Trophoblast cell (in vitro differentiated cells and primary cell): ENCODE results near the gene NDP.
A peak's percentile ranks its signal among the peaks of the same experiment; 100 is the strongest.
"Not testable (repeated sequence)": the region's sequence is repeated elsewhere in the genome, so short reads cannot be mapped to it uniquely, and the experiment has no call there.

Source experiments
- DNase-seq, 2 donors: peaks; one replicate each; pipeline ENCODE4 v3.0.0-alpha.2; 2016
- H2AFZ ChIP-seq: 2 replicates; pipeline ENCODE4 v1.6.1; 2013; ENCODE audit warnings: low read length, moderate library complexity, mild to moderate bottlenecking; ENCODE audit not compliant: insufficient read depth, poor library complexity
- H2AK5ac ChIP-seq: 2 replicates; pipeline ENCODE4 v1.6.1; 2013; ENCODE audit warnings: mild to moderate bottlenecking, low read length
- H2BK120ac ChIP-seq: 2 replicates; pipeline ENCODE4 v1.6.1; 2013; ENCODE audit warnings: low read length, mild to moderate bottlenecking, moderate library complexity; ENCODE audit not compliant: insufficient read depth, poor library complexity
- H2BK12ac ChIP-seq: 2 replicates; pipeline ENCODE4 v1.6.1; 2013; ENCODE audit warnings: mild to moderate bottlenecking, low read length, moderate library complexity
- H2BK5ac ChIP-seq: 2 replicates; pipeline ENCODE4 v1.6.1; 2013; ENCODE audit warnings: low read length, low read depth, moderate library complexity, mild to moderate bottlenecking; ENCODE audit not compliant: poor library complexity
- H3K14ac ChIP-seq: 2 replicates; pipeline ENCODE4 v1.6.1; 2013; ENCODE audit warnings: mild to moderate bottlenecking, low read length
- H3K18ac ChIP-seq: 2 replicates; pipeline ENCODE4 v1.6.1; 2013; ENCODE audit warnings: mild to moderate bottlenecking, low read length
- H3K23ac ChIP-seq: 2 replicates; pipeline ENCODE4 v1.6.1; 2013; ENCODE audit warnings: low read length
- H3K27ac ChIP-seq: 2 replicates; pipeline ENCODE4 v1.5.1; 2013; ENCODE audit warnings: low read depth, mild to moderate bottlenecking, inconsistent platforms, low read length, moderate library complexity
- H3K27me3 ChIP-seq: 2 replicates; pipeline ENCODE4 v1.6.1; 2013; ENCODE audit warnings: inconsistent platforms, mild to moderate bottlenecking, low read length, moderate library complexity; ENCODE audit not compliant: insufficient read depth
- H3K36me3 ChIP-seq, 2 experiments: 1 replicate in 1 of 2; 2 replicates in 1 of 2; pipeline ENCODE4 v1.6.1; 2013; ENCODE audit warnings: low read length in 2 of 2, mild to moderate bottlenecking in 2 of 2, moderate library complexity in 1 of 2; ENCODE audit not compliant: insufficient read depth in 2 of 2, control insufficient read depth in 1 of 2
- H3K4ac ChIP-seq: 2 replicates; pipeline ENCODE4 v1.6.1; 2013; ENCODE audit warnings: low read depth, mild to moderate bottlenecking, low read length, moderate library complexity
- H3K4me1 ChIP-seq, 2 experiments: 1 replicate in 1 of 2; 2 replicates in 1 of 2; pipeline ENCODE4 v1.6.1; 2013; ENCODE audit warnings: low read length in 2 of 2, mild to moderate bottlenecking in 2 of 2, moderate library complexity in 1 of 2; ENCODE audit not compliant: insufficient read depth in 2 of 2, control insufficient read depth in 1 of 2
- H3K4me2 ChIP-seq: 2 replicates; pipeline ENCODE4 v1.6.1; 2013; ENCODE audit warnings: inconsistent platforms, mild to moderate bottlenecking, low read length, moderate library complexity
- H3K4me3 ChIP-seq: 2 replicates; pipeline ENCODE4 v1.5.1; 2013; ENCODE audit warnings: mild to moderate bottlenecking, low read depth, low read length, inconsistent platforms
- H3K79me1 ChIP-seq: one replicate; pipeline ENCODE4 v1.6.1; 2013; ENCODE audit warnings: low read length
- H3K79me2 ChIP-seq: 2 replicates; pipeline ENCODE4 v1.6.1; 2013; ENCODE audit warnings: low read length, mild to moderate bottlenecking; ENCODE audit not compliant: control insufficient read depth, insufficient read depth, poor library complexity
- H3K9ac ChIP-seq: 2 replicates; pipeline ENCODE4 v1.6.1; 2013; ENCODE audit warnings: mild to moderate bottlenecking, low read length
- H3K9me3 ChIP-seq: 2 replicates; pipeline ENCODE4 v1.6.1; 2013; ENCODE audit warnings: low read depth, mild to moderate bottlenecking, control low read depth, inconsistent platforms, low read length; ENCODE audit not compliant: insufficient read depth
- H4K12ac ChIP-seq: 2 replicates; pipeline ENCODE4 v1.6.1; 2013; ENCODE audit warnings: low read depth, mild to moderate bottlenecking, low read length, moderate library complexity
- H4K8ac ChIP-seq: 2 replicates; pipeline ENCODE4 v1.6.1; 2013; ENCODE audit warnings: low read depth, mild to moderate bottlenecking, low read length, moderate library complexity
- H4K91ac ChIP-seq: one replicate; pipeline ENCODE4 v1.6.1; 2013; ENCODE audit warnings: low read depth, mild to moderate bottlenecking, low read length, moderate library complexity
- WGBS: extraction: QIAGEN DNeasy Blood & Tissue Kit; methylation state at CpG from one replicate; pipeline ENCODE4 v1.1.7; 2013; ENCODE audit warnings: missing lambda C conversion rate; ENCODE audit not compliant: insufficient read length, insufficient coverage; ENCODE audit errors: extremely low coverage; 5-methylcytosine and 5-hydroxymethylcytosine counted together

Gene NDP

DNA sequence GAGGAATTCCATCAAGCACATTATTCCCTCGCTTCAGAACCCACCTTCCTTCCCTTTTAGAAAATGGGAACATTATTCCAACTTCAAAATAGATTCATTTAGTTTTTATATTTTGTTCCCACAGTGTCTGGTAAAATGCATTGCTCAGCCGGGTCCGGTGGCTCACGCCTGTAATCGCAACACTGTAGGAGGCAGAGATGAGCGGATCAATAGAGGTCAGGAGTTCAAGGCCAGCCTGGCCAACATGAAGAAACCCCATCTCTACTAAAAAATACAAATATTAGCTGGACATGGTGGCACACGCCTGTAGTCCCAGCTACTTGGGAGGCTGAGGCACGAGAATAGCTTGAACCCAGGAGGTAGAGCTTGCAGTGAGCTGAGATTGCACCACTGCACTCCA, 62.4 kb downstream of the NDP start:
- not testable (repeated sequence) for H2AK5ac ChIP-seq, H3K4ac ChIP-seq, H3K9me3 ChIP-seq, H3K36me3 ChIP-seq, H3K9ac ChIP-seq, H2BK12ac ChIP-seq, H3K23ac ChIP-seq, H2BK120ac ChIP-seq, H3K27ac ChIP-seq, H3K79me1 ChIP-seq, H3K18ac ChIP-seq, H3K4me1 ChIP-seq, H3K4me2 ChIP-seq, H3K4me3 ChIP-seq, H2AFZ ChIP-seq, DNase-seq, H2BK5ac ChIP-seq, H3K79me2 ChIP-seq, H3K14ac ChIP-seq, H4K8ac ChIP-seq, H3K27me3 ChIP-seq, H4K12ac ChIP-seq, H4K91ac ChIP-seq
- WGBS: no CpG with 5 or more reads among the region's 8 CpGs

DNA sequence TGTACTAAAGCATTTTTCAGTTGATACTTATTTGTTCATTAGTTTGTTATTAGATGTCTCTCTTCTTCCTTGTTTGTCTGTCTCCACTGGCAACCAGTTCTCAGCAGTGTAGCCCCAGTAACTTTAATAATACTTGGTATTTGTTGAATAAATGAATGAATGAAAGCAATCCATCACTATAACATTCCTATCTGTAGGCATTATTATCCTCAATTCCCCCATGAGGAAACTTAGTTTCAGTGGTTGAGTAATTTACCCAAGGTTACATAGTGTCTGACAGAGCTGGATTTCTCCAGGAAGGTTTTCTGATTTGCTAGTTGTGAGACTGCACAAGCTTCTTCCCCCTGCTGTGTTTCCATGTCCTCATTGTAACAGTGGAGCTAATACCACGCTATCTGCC, 63.2 kb downstream of the NDP start:
- Histone ChIP-seq H3K36me3 (no peaks in the 10 kb centered on the region), H3K79me1 (no peaks in the 10 kb centered on the region), H3K14ac (no peak overlapping the region), H2AK5ac (no peak overlapping the region), H3K4me2 (no peak overlapping the region), H2BK5ac (no peak overlapping the region), H3K9me3 (no peaks in the 10 kb centered on the region), H3K23ac (no peak overlapping the region), H4K8ac (no peak overlapping the region), H3K79me2 (no peaks in the 10 kb centered on the region), H4K12ac (no peak overlapping the region), H2BK12ac (no peak overlapping the region), H3K4me1 (no peaks in the 10 kb centered on the region), H2BK120ac (no peak overlapping the region), H4K91ac (no peak overlapping the region), H3K4me3 (no peak overlapping the region), H3K27me3 (no peaks in the 10 kb centered on the region), H3K27ac (no peak overlapping the region), H3K18ac (no peak overlapping the region), H3K4ac (no peak overlapping the region), H3K9ac (no peak overlapping the region), H2AFZ (no peak overlapping the region)
- DNase-seq: no peak
- no CpG with 5 or more reads among the region's 1 CpG for WGBS

DNA sequence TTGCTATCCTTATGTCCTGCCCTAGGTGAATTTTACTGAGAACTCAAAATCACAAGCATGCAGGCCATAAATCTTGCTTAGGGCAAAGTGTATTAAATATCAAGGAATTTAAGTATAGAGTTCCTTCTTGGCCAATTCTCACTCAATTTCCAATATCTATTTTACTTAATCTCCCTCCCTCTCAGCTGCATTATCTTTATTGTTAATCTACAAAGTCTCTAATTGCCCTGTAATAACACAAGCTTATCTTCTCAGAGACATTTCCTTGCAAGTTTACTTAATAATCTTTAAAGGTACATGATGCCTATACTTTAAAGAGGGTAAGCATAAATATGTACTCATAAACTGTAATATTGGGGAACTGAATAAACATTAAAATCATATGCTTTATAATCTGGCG, 64.0 kb downstream of the NDP start:
- H4K12ac ChIP-seq: no peak overlapping the region
- DNase-seq: no peak
- no peaks in the 10 kb centered on the region for H3K36me3 ChIP-seq
- no peak overlapping the region for H2BK120ac ChIP-seq
- no peaks in the 10 kb centered on the region for H3K4me1 ChIP-seq
- no peak overlapping the region for H2AFZ ChIP-seq
- no peak overlapping the region for H3K4me2 ChIP-seq
- no CpG with 5 or more reads among the region's 1 CpG for whole genome bisulfite sequencing
- H3K18ac ChIP-seq: no peak overlapping the region
- no peaks in the 10 kb centered on the region for H3K9me3 ChIP-seq
- no peak overlapping the region for H3K27ac ChIP-seq
- no peak overlapping the region for H3K14ac ChIP-seq
- H2BK5ac ChIP-seq: no peak overlapping the region
- H3K79me1 ChIP-seq: no peaks in the 10 kb centered on the region
- no peak overlapping the region for H4K8ac ChIP-seq
- H2BK12ac ChIP-seq: no peak overlapping the region
- no peak overlapping the region for H4K91ac ChIP-seq
- H3K4ac ChIP-seq: no peak overlapping the region
- H3K27me3 ChIP-seq: no peaks in the 10 kb centered on the region
- H3K9ac ChIP-seq: no peak overlapping the region
- no peak overlapping the region for H3K4me3 ChIP-seq
- H3K23ac ChIP-seq: no peak overlapping the region
- H3K79me2 ChIP-seq: no peaks in the 10 kb centered on the region
- H2AK5ac ChIP-seq: no peak overlapping the region

DNA sequence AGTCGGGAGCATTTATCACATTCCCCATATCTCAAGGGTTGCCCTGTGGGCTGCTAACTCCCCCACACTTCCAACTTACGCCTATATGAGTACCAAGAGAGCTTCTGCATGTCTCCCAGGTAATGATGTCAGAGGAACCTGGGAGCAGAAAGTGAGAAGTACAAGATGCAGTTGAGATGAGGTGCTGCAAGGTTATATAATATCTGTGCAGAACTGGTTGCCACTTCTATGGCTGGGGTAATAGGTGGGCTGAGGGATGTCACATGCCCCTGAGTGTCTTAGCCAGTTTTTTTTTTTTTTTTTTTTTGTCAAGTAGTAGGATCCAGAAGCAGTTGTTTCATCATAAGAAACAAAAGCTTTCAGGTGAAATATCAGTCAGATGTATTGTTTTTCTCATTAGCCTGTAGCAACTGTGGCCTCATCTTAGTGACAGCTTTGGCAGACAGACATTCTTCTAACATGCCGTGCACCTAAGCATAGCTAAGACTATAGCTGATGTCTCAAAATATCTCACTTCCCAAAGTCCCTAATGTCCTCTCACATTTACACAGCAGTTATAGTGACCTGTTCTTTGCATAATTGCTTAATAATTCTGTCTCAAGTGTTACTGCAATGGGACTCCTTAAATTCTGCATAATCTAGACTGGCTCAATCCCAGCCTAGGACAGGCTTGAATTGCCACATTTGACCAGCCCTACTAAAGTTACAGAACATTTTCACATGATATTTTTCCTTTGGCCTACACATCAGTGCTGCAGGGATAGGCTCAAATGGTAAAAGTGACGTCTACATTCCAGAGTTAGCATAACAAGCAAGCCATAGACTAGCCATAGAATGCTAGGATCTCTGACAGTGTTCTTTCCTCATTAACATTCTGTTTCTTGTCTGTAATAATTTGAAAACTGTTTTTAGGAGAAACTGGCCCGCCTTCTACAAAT, 73.0 kb downstream of the NDP start:
- no peak overlapping the region for H2BK12ac ChIP-seq
- H3K4me3 ChIP-seq: no peak overlapping the region
- no peak overlapping the region for H3K4ac ChIP-seq
- no peak overlapping the region for H3K23ac ChIP-seq
- no peak overlapping the region for H3K27ac ChIP-seq
- H3K27me3 ChIP-seq: no peaks in the 10 kb centered on the region
- no peaks in the 10 kb centered on the region for H3K36me3 ChIP-seq
- H4K8ac ChIP-seq: no peak overlapping the region
- H3K79me1 ChIP-seq: no peaks in the 10 kb centered on the region
- DNase-seq: peak in 1 of 2 donors; percentile 37
- no peak overlapping the region for H4K12ac ChIP-seq
- no peaks in the 10 kb centered on the region for H3K79me2 ChIP-seq
- H3K9ac ChIP-seq: no peak overlapping the region
- no peak overlapping the region for H2AK5ac ChIP-seq
- no peak overlapping the region for H2AFZ ChIP-seq
- H4K91ac ChIP-seq: no peak overlapping the region
- no peak overlapping the region for H3K4me2 ChIP-seq
- no peaks in the 10 kb centered on the region for H3K9me3 ChIP-seq
- H2BK5ac ChIP-seq: no peak overlapping the region
- no peak overlapping the region for H2BK120ac ChIP-seq
- H3K18ac ChIP-seq: no peak overlapping the region
- no peak overlapping the region for H3K14ac ChIP-seq
- WGBS: no CpG with 5 or more reads among the region's 5 CpGs
- no peaks in the 10 kb centered on the region for H3K4me1 ChIP-seq
